Upper lobe of left lung (tissue), 6 donors: Measurements from ENCODE around the gene CCDC181. TPM values are rescaled to one million over a fixed set of nuclear protein-coding genes. Genes with fewer than 3 reads are reported as not detected.
A peak's percentile ranks its signal among the peaks of the same experiment; 100 is the strongest.

Experiments used
- ATAC-seq, 2 donors: fragments of 200-7000 bp; cut with Tn5 transposase; one replicate each; pipeline ENCODE4 v1.9.1; 2022; ENCODE audit warnings: mild to moderate bottlenecking in 2 of 2, moderate library complexity in 2 of 2; ENCODE audit not compliant: low FRiP score in 2 of 2
- DNase-seq, 2 donors: peaks; one replicate each; pipeline ENCODE4 v3.0.0-alpha.2; 2019 to 2020
- H3K27ac ChIP-seq, 4 donors: fragments of 200-600 bp; sonication (generic); one replicate each; pipeline ENCODE4 v1.5.1; 2016 to 2019
- H3K27me3 ChIP-seq, 4 donors: fragments of 200-600 bp; sonication (generic); one replicate each; pipeline ENCODE4 v1.5.1; 2017 to 2019
- H3K36me3 ChIP-seq, 4 donors: fragments of 200-600 bp; sonication (generic); one replicate each; pipeline ENCODE4 v1.5.1; 2016 to 2019
- H3K4me1 ChIP-seq, 4 donors: fragments of 200-600 bp; sonication (generic); one replicate each; pipeline ENCODE4 v1.5.1; 2018 to 2019
- H3K4me3 ChIP-seq, 4 donors: fragments of 200-600 bp; sonication (generic); one replicate each; pipeline ENCODE4 v1.5.1; 2017 to 2019; ENCODE audit warnings: mild to moderate bottlenecking in 2 of 4, moderate library complexity in 1 of 4
- H3K9me3 ChIP-seq, 4 donors: fragments of 200-600 bp; sonication (generic); one replicate each; pipeline ENCODE4 v1.5.1; 2018 to 2019
- EP300 ChIP-seq, 4 donors: sonication (generic); formaldehyde crosslinking; IDR thresholded peaks; one replicate each; pipeline ENCODE4 v1.5.1; 2017; ENCODE audit warnings: antibody characterized with exemption in 4 of 4, control low read depth in 2 of 4
- POLR2A ChIP-seq, 4 donors: fragments of 450-650 bp; IDR thresholded peaks; one replicate each; pipeline ENCODE4 v1.5.1; 2016 to 2017; ENCODE audit warnings: antibody characterized with exemption in 4 of 4, mild to moderate bottlenecking in 2 of 4
- POLR2AphosphoS5 ChIP-seq, 2 donors: sonication (generic); formaldehyde crosslinking; IDR thresholded peaks; one replicate each; pipeline ENCODE4 v1.5.1; 2017; ENCODE audit warnings: antibody characterized with exemption in 2 of 2
- WGBS, 2 donors: methylation state at CpG; one replicate each; pipeline ENCODE4 v1.1.5; 2017 to 2018; 5-methylcytosine and 5-hydroxymethylcytosine counted together
- total RNA-seq, 6 donors: library from RNA; depleted of rRNA in 4 of 6; stranded (reverse); fragments of >200 nt in 4 of 6; gene quantifications; one replicate each; pipeline versions ENCODE4 v1.1.0 to v1.2.1, GENCODE V29; 2016 to 2021
- TF ChIP-seq, protein P1 (sequence below), 6 experiments: fragments of 450-650 bp in 4 of 6; fragments of 200-600 bp in 2 of 6; sonication (generic) in 2 of 6; IDR thresholded peaks; one replicate each; pipeline ENCODE4 v1.5.1; 2016 to 2019; ENCODE audit warnings: antibody characterized with exemption in 6 of 6
- donor health status: DM: no; HTN: no; CAD: no; lungs with moderate emphysema.
- donor health status: DM: no; HTN: yes; CAD: no; lungs with severe emphysema.

CCDC181 gene
- total RNA-seq, 6 donors from 2014 or later = 0.29 to 6.9 (median 2.6) TPM

DNA sequence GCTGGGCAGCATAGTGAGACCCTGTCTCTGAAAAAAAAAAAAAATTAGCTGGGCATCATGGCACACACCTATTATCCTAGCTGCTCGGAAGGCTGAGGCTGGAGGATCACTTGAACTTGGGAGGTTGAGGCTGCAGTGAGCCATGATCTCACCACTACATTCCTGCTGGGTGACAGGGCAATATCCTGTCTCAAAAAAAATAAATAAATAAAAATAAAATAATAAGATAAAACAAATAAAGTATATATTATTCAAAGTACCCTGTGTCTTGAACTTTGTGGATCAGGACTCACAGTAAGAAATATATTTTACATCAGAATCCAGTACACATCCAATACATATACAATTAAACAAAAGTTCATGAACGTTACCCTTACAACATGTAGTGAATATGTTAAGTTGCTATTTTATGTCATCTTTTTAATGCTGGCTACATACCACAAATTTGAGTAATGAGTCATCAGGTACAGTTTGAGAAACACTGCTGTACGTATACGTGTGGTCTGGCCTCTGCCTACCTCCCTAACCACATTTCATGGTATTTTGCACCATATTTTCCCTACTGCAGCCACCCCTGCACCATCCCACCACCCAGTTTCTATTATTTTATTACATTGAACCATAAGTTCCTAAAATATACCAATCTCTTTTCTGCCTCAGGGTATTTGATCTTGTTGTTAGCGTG is 64.1 kb downstream of the CCDC181 start:
- Histone ChIP-seq H3K27ac (no peak overlapping the region), H3K27me3 (no peaks in the 10 kb centered on the region), H3K4me1 (peaks cover 0 to 12% (median 7%) of the 10 kb centered on the region in 4 donors), H3K9me3 (no peaks in the 10 kb centered on the region), H3K36me3 (no peaks in the 10 kb centered on the region), H3K4me3 (no peak overlapping the region)
- WGBS, 2 donors = 81 to 88% methylated on average over 5 of the region's 5 CpGs
- TF ChIP-seq, protein P1, sequence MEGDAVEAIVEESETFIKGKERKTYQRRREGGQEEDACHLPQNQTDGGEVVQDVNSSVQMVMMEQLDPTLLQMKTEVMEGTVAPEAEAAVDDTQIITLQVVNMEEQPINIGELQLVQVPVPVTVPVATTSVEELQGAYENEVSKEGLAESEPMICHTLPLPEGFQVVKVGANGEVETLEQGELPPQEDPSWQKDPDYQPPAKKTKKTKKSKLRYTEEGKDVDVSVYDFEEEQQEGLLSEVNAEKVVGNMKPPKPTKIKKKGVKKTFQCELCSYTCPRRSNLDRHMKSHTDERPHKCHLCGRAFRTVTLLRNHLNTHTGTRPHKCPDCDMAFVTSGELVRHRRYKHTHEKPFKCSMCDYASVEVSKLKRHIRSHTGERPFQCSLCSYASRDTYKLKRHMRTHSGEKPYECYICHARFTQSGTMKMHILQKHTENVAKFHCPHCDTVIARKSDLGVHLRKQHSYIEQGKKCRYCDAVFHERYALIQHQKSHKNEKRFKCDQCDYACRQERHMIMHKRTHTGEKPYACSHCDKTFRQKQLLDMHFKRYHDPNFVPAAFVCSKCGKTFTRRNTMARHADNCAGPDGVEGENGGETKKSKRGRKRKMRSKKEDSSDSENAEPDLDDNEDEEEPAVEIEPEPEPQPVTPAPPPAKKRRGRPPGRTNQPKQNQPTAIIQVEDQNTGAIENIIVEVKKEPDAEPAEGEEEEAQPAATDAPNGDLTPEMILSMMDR (IDR thresholded peaks at IDR 0.05) = no peak
- no peak for ATAC-seq
- no peak for DNase-seq

DNA sequence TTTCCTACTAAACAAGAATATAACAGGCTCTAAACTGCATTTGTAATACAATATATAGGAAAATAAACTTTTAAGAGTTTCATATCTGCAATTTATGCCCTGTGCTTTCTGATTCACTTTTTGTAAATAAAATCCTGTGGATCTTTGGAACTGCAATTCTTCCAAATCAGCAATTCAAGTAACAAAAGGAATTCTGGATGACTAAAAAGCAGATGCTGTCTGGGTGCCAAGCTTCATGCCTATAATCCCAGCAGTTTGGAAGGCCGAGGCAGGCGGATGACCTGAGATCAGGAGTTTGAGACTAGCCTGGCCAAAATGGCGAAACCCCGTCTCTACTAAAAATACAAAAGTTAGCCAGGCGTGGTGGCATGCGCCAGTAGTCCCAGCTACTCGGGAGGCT is 66.0 kb downstream of the CCDC181 start:
- Histone ChIP-seq H3K27me3 (no peaks in the 10 kb centered on the region), H3K9me3 (no peaks in the 10 kb centered on the region), H3K27ac (no peak overlapping the region), H3K4me1 (peaks cover 0 to under 1% (median 0%) of the 10 kb centered on the region in 4 donors), H3K4me3 (no peak overlapping the region), H3K36me3 (no peaks in the 10 kb centered on the region)
- no peak for ATAC-seq
- 92 to 97% methylated on average over 7 of the region's 7 CpGs for WGBS, 2 donors
- TF ChIP-seq POLR2A (IDR thresholded peaks at IDR 0.05) = no peak
- no peak for TF ChIP-seq EP300 (IDR thresholded peaks at IDR 0.05)
- no peak for DNase-seq

DNA sequence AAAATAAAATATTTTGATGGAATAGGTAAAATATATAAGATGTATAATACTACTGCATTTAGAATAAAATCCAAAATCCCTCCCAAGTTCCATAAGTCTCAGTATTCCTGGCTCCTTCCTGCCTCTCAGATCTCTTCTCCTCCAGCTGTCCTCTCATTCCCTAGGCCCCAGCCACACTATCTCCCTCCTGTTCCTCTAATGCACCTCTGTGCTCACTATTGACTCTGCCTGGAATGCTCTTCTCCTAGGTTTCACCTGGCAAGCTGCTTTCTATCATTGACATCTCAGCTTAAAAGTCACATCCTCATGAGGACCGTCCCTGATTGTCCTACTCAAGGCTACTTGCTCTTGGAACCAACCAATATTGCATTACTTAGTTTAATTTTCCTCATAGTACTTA is 66.9 kb downstream of the CCDC181 start:
- DNase-seq (no peak), ATAC-seq (no peak)
- Histone ChIP-seq H3K9me3 (no peaks in the 10 kb centered on the region), H3K4me3 (no peak overlapping the region), H3K36me3 (no peaks in the 10 kb centered on the region), H3K27me3 (no peaks in the 10 kb centered on the region), H3K27ac (no peak overlapping the region), H3K4me1 (no peaks in the 10 kb centered on the region)
- WGBS, 2 donors = 89 to 100% methylated on average over 1 of the region's 1 CpG
- no peak for TF ChIP-seq POLR2AphosphoS5 (IDR thresholded peaks at IDR 0.05)
- no peak for TF ChIP-seq POLR2A (IDR thresholded peaks at IDR 0.05)
- TF ChIP-seq, protein P1 (IDR thresholded peaks at IDR 0.05) = no peak
- TF ChIP-seq EP300 (IDR thresholded peaks at IDR 0.05) = no peak

DNA sequence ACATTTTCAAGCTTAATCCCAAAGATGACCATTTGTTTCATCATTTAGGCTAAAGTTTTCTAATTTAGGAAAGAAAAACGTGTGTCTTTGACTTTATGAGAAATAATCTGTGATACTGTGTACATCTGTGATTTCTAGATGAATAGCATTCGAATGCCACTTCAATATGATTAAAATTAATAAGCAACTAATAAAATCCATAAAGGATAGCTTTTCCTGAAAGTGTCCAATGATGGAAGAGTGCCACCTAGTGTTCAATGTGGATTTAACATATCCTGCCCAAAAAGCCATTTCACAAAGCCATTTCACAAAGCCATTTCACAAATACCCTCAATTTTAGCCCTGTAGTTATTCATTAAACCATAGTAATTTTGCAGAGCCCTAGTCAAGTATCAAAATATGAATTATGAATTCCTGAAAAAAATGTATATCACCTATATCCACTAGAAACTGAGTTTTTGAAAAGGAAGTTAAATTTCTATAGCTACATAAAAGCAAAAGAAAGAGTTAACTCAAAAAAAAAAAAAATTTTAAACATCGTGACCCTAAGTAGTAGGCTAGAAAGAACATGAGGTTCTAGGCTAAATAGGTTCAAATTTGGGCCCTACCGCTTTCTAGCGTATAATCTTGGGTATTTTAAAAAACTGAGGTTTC is 78.8 kb downstream of the CCDC181 start:
- no peak for TF ChIP-seq POLR2AphosphoS5 (IDR thresholded peaks at IDR 0.05)
- TF ChIP-seq, protein P1 (IDR thresholded peaks at IDR 0.05) = peak; percentile 66 to 80 (median 78)
- ATAC-seq = peak in 1 of 2 donors; percentile 71
- Histone ChIP-seq H3K27me3 (no peaks in the 10 kb centered on the region), H3K4me1 (no peaks in the 10 kb centered on the region), H3K27ac (no peak overlapping the region), H3K36me3 (no peaks in the 10 kb centered on the region), H3K9me3 (no peaks in the 10 kb centered on the region), H3K4me3 (no peak overlapping the region)
- 44 to 45% methylated on average over 5 of the region's 5 CpGs for WGBS, 2 donors
- no peak for DNase-seq

DNA sequence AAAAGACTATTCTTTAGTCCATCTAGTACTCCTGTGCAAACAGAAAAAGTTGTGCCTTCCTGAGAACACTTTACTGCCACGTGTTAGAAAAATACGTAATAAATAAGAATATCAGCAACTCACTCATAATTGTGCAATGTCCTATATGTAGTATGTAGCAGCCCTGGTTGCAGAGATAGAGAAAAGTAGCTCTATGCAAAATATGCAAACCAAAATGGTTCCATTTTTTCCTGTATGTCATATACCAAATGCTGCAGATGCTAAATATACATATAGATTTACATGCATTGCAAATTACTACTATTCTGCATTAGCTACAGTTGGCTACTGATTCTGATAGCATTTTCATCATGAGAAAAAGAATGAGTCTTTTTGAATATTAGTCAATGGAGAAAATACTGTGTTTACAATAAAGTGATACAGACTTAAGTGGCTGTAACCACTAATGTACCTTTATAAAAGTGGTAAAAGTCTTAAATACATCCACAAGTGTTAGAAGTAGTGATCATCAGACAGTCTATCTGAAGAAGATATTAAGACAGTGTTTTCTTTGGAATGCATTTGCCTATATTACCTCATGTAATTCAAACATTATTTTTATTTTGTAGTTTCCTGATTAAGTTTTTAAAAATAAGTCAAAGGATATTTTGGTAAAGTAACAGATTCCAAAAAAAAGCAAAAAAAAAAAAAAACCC is 79.4 kb downstream of the CCDC181 start:
- Histone ChIP-seq H3K27me3 (no peaks in the 10 kb centered on the region), H3K4me1 (no peaks in the 10 kb centered on the region)

More for the DNA sequence above, 79.4 kb downstream of the CCDC181 start:
- Histone ChIP-seq H3K4me3 (no peak overlapping the region), H3K36me3 (no peaks in the 10 kb centered on the region), H3K27ac (no peak overlapping the region), H3K9me3 (no peaks in the 10 kb centered on the region)
- WGBS, 2 donors = 53 to 60% methylated on average over 2 of the region's 2 CpGs
- no peak for TF ChIP-seq EP300 (IDR thresholded peaks at IDR 0.05)
- TF ChIP-seq, protein P1 (IDR thresholded peaks at IDR 0.05) = no peak
- TF ChIP-seq POLR2A (IDR thresholded peaks at IDR 0.05) = no peak
- no peak for TF ChIP-seq POLR2AphosphoS5 (IDR thresholded peaks at IDR 0.05)
- DNase-seq (no peak), ATAC-seq (no peak)
